Neutrophil (primary cell): ENCODE measurements around the gene FBXO45.
"Not testable (repeated sequence)": the region's sequence is repeated elsewhere in the genome, so short reads cannot be mapped to it uniquely, and the experiment has no call there.

Experiments used
- H3K27ac ChIP-seq: fragments of 200-600 bp; sonication (generic); 2 replicates; pipeline ENCODE4 v1.5.1; 2016; ENCODE audit warnings: mild to moderate bottlenecking, moderate library complexity
- H3K27me3 ChIP-seq: fragments of 200-600 bp; sonication (generic); 2 replicates; pipeline ENCODE4 v1.6.0; 2016; ENCODE audit warnings: mild to moderate bottlenecking
- H3K36me3 ChIP-seq: fragments of 200-600 bp; sonication (generic); 2 replicates; pipeline ENCODE4 v1.5.1; 2017
- H3K4me1 ChIP-seq, 2 experiments: fragments of 200-600 bp in 1 of 2; sonication (generic) in 1 of 2; 1 replicate in 1 of 2; 2 replicates in 1 of 2; pipeline versions ENCODE4 v1.5.1 to v1.6.1; 2013 to 2016; ENCODE audit warnings: low read depth in 1 of 2, low read length in 1 of 2, mild to moderate bottlenecking in 1 of 2, moderate library complexity in 1 of 2; ENCODE audit not compliant: control insufficient read depth in 1 of 2, insufficient read depth in 1 of 2
- H3K4me3 ChIP-seq, 2 experiments: fragments of 200-600 bp in 1 of 2; sonication (generic) in 1 of 2; 1 replicate in 1 of 2; 2 replicates in 1 of 2; pipeline ENCODE4 v1.5.1; 2013 to 2016; ENCODE audit warnings: low read depth in 1 of 2, low read length in 1 of 2, mild to moderate bottlenecking in 1 of 2, moderate library complexity in 1 of 2
- H3K9me3 ChIP-seq: fragments of 200-600 bp; sonication (generic); 2 replicates; pipeline ENCODE4 v1.5.1; 2016
- TF ChIP-seq, protein P1 (sequence below): fragments of 200-600 bp; sonication (generic); IDR thresholded peaks from 2 replicates; pipeline ENCODE4 v1.5.1; 2016; ENCODE audit warnings: antibody characterized with exemption

FBXO45 gene

DNA sequence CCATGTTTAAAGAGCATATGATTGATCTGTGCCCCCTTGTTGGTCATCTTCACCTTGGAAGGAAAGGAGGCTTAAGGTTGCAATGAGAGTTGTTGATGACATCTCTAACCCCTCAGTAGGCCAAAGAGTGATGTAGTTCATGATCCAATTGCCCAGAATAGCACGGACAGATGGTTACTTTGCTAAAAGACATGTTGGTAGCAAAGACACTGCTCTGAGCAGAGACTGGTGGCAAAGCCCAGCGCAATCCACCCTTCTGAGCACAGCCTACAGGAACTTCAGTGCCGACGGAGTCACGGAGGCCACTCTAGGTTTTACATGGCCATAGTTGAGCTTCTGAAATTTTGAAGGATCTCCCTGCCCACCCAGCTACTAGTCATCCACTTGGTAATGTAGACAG lies 21.8 kb downstream of the FBXO45 start:
- Histone ChIP-seq H3K27me3 (no peaks in the 10 kb centered on the region), H3K4me3 (no peak overlapping the region), H3K27ac (no peak overlapping the region), H3K36me3 (peaks cover 28% of the 10 kb centered on the region), H3K4me1 (no peaks in the 10 kb centered on the region), H3K9me3 (no peaks in the 10 kb centered on the region)
- TF ChIP-seq, protein P1, sequence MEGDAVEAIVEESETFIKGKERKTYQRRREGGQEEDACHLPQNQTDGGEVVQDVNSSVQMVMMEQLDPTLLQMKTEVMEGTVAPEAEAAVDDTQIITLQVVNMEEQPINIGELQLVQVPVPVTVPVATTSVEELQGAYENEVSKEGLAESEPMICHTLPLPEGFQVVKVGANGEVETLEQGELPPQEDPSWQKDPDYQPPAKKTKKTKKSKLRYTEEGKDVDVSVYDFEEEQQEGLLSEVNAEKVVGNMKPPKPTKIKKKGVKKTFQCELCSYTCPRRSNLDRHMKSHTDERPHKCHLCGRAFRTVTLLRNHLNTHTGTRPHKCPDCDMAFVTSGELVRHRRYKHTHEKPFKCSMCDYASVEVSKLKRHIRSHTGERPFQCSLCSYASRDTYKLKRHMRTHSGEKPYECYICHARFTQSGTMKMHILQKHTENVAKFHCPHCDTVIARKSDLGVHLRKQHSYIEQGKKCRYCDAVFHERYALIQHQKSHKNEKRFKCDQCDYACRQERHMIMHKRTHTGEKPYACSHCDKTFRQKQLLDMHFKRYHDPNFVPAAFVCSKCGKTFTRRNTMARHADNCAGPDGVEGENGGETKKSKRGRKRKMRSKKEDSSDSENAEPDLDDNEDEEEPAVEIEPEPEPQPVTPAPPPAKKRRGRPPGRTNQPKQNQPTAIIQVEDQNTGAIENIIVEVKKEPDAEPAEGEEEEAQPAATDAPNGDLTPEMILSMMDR, result no peak

DNA sequence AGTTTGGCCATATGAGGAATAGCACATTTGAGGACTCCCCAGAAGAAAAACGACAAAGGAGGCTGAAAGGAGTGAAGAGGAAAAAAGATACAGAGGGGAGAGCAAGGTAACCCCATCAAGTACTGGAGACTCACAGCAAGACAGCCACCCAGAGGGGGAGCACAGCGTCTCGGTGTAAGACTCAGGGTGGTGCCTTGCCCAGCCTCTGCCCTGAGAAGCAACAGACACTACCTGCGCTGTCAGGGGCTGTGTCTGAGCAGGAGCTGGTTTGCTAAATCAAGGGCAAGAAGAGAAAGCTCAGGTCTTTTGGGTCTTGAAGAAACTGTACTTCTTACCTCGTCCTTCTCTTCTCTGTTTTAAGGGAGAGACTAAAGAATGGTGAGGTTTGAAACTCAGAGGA lies 27.9 kb downstream of the FBXO45 start:
- TF ChIP-seq, protein P1, result no peak
- no peaks in the 10 kb centered on the region for H3K27me3 ChIP-seq
- H3K9me3 ChIP-seq, result no peaks in the 10 kb centered on the region
- no peak overlapping the region for H3K4me3 ChIP-seq
- no peaks in the 10 kb centered on the region for H3K36me3 ChIP-seq
- H3K27ac ChIP-seq, result no peak overlapping the region
- peaks cover 19 to 38% of the 10 kb centered on the region in 2 experiments for H3K4me1 ChIP-seq

DNA sequence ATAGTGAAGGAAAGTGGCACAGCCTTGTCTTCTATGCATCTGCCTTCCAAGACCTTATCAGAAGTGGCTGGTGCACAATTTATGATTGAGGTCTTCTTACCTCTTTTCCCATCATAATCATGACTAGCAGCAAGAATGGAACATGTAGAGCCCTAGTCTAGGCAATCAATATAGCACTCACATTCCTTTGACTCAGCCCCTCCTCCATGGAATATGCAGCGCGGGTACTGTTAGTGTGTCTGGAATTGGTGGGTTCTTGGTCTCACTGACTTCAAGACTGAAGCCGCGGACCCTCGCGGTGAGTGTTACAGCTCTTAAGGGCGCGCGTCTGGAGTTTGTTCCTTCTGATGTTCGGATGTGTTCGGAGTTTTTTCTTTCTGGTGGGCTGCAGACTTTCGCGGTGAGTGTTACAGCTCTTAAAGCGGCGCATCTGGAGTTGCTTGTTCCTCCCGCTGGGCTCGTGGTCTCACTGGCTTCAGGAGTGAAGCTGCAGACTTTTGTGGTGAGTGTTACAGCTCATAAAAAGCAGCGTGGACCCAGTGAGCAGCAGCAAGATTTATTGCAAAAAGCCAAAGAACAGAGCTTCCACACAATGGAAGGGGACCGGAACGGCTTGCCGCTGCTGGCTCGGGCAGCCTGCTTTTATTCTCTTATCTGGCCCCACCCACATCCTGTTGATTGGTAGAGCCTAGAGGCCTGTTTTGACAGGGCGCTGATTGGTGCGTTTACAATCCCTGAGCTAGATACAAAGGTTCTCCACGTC lies 29.7 kb downstream of the FBXO45 start:
- H3K4me3 ChIP-seq, result peak overlapping the region; percentile 34 to 56
- peak overlapping the region; percentile 23 for H3K27ac ChIP-seq
- peaks cover 32 to 50% of the 10 kb centered on the region in 2 experiments for H3K4me1 ChIP-seq
- H3K9me3 ChIP-seq, H3K27me3 ChIP-seq, H3K36me3 ChIP-seq: not testable (repeated sequence)

DNA sequence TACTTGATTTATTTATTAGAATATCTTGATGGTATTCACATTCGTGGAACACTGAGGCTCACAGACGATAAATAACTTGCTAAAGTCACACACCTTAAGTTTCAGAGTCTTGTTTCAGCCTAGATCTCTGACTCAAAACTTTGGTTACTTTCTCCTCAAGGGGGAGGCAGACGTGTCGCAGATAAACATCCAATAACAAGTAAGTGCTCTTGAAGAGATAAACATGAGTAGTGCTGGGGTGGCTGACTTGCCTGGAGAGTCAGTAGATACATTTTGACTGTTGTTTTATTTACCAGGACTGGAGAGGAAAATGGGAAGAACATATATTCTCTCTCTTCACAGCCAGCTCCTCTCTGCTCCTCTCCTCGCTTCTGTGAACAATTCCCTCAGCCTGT lies 31.3 kb downstream of the FBXO45 start:
- H3K36me3 ChIP-seq, result no peaks in the 10 kb centered on the region
- TF ChIP-seq, protein P1, result no peak
- H3K27me3 ChIP-seq, result no peaks in the 10 kb centered on the region
- H3K9me3 ChIP-seq, result no peaks in the 10 kb centered on the region
- peaks cover 32 to 50% of the 10 kb centered on the region in 2 experiments for H3K4me1 ChIP-seq
- H3K27ac ChIP-seq, result no peak overlapping the region
- no peak overlapping the region for H3K4me3 ChIP-seq

DNA sequence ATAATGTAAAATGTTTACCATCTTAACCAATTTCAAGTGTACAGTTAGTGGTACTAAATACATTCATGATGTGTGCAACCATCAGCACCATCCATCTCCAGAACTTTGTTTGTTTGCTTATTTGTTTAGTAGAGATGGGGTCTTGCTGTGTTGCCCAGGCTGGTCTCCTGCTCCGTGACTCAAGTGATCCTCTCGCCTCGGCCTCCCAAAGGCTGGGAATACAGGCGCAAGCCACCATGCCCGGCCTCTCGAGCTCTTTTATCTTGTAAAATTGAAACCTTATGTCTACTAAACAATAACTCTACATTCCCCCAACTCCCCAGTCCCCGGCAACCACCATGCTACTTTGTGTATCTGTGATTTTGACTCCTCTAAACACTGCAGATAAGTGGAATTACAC lies 31.9 kb downstream of the FBXO45 start:
- H3K4me3 ChIP-seq, result no peak overlapping the region
- no peaks in the 10 kb centered on the region for H3K36me3 ChIP-seq
- TF ChIP-seq, protein P1, result no peak
- peak overlapping the region; percentile 79 for H3K27ac ChIP-seq
- no peaks in the 10 kb centered on the region for H3K9me3 ChIP-seq
- H3K27me3 ChIP-seq, result no peaks in the 10 kb centered on the region
- peaks cover 32 to 50% of the 10 kb centered on the region in 2 experiments for H3K4me1 ChIP-seq

DNA sequence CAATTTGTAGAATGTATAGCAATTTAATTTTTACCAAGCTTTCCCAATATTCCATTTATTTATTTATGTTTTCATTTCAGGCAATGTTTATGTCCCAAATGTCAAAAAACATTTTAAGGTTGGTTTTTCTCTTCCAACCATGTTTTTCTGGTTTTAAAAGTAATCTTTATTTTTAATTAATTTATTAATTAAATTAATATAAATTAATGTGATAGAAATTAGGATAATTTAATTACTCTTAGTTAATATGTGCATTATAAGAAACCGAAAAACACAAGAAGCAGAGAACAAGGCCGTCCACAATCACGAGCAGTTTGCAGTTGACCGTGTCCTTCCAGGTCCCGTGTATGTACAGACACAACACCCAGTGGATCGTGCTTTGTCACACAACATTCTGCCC lies 34.2 kb downstream of the FBXO45 start:
- Histone ChIP-seq H3K4me1 (peaks cover 27 to 36% of the 10 kb centered on the region in 2 experiments), H3K27me3 (no peaks in the 10 kb centered on the region), H3K36me3 (no peaks in the 10 kb centered on the region), H3K9me3 (no peaks in the 10 kb centered on the region), H3K27ac (peak overlapping the region; percentile 79), H3K4me3 (no peak overlapping the region)
- TF ChIP-seq, protein P1, result no peak
